Breast epithelium (tissue), 4 donors: ENCODE data around the gene OTUD5. TPM values are rescaled to one million over a fixed set of nuclear protein-coding genes. Genes with fewer than 3 reads are reported as not detected.

ENCODE experiments used
- DNase-seq, 2 donors: peaks; one replicate each; pipeline ENCODE4 v3.0.0-alpha.2; 2019; ENCODE audit warnings: low spot score in 2 of 2
- H3K27ac ChIP-seq, 2 donors: fragments of 200-600 bp; sonication (generic) in 1 of 2; one replicate each; pipeline ENCODE4 v1.5.1; 2016 to 2019; ENCODE audit warnings: mild to moderate bottlenecking in 1 of 2
- H3K27me3 ChIP-seq, 2 donors: fragments of 200-600 bp; sonication (generic) in 1 of 2; one replicate each; pipeline versions ENCODE4 v1.5.1 to v1.6.0; 2017 to 2019; ENCODE audit warnings: control low read depth in 1 of 2, mild to moderate bottlenecking in 1 of 2
- H3K36me3 ChIP-seq: fragments of 200-600 bp; one replicate; pipeline ENCODE4 v1.5.1; 2019
- H3K4me1 ChIP-seq, 2 donors: fragments of 200-600 bp; sonication (generic); one replicate each; pipeline ENCODE4 v1.5.1; 2016 to 2019; ENCODE audit warnings: control low read depth in 1 of 2
- H3K4me3 ChIP-seq, 3 donors: fragments of 200-600 bp; sonication (generic); 1 replicate in 2 of 3; 2 replicates in 1 of 3; pipeline ENCODE4 v1.5.1; 2016 to 2019; ENCODE audit warnings: mild to moderate bottlenecking in 3 of 3, moderate library complexity in 2 of 3
- H3K9me3 ChIP-seq, 2 donors: fragments of 200-600 bp; sonication (generic) in 1 of 2; one replicate each; pipeline ENCODE4 v1.5.1; 2016 to 2019; ENCODE audit warnings: control low read depth in 1 of 2
- CTCF ChIP-seq, 3 donors: fragments of 450-650 bp; IDR thresholded peaks; one replicate each; pipeline ENCODE4 v1.5.1; 2016 to 2017; ENCODE audit warnings: antibody characterized with exemption in 3 of 3, mild to moderate bottlenecking in 3 of 3, moderate library complexity in 3 of 3
- POLR2A ChIP-seq: fragments of 450-650 bp; IDR thresholded peaks from one replicate; pipeline ENCODE4 v1.6.1; 2016; ENCODE audit warnings: antibody characterized with exemption, mild to moderate bottlenecking, moderate library complexity
- POLR2AphosphoS5 ChIP-seq, 3 donors: sonication (generic); formaldehyde crosslinking; IDR thresholded peaks; one replicate each; pipeline ENCODE4 v1.6.1; 2017; ENCODE audit warnings: antibody characterized with exemption in 3 of 3
- intact Hi-C: fragments of 100-400 bp; cut with DNase I; formaldehyde crosslinking; loops from one replicate; pipeline ENCODE4 v1.15.1; 2023; ENCODE audit warnings: low total_unique reads
- total RNA-seq, 3 donors: library from RNA; depleted of rRNA; stranded (reverse); fragments of >200 nt; gene quantifications; one replicate each; pipeline ENCODE4 v1.1.0, GENCODE V29; 2016

OTUD5 gene
- total RNA-seq, 3 donors from 2014 or later: 35.8 to 37.9 (median 36.1) TPM

- TF ChIP-seq CTCF (IDR thresholded peaks at IDR 0.05): no peak
- TF ChIP-seq POLR2A: no peak
- Histone ChIP-seq H3K4me1 (no peaks in the 10 kb centered on the region), H3K9me3 (no peaks in the 10 kb centered on the region), H3K27me3 (peaks cover 0 to 34% of the 10 kb centered on the region in 2 donors), H3K36me3 (no peaks in the 10 kb centered on the region), H3K4me3 (no peak overlapping the region), H3K27ac (no peak overlapping the region)
- no peak for DNase-seq
- intact Hi-C loops: loop anchor here (5.0 kb wide), 1 partner anchor 704 kb away; no protein-coding TSS in a partner anchor
Measured at GRCh38 chrX:48942895-48943294, 14.5 kb downstream of the OTUD5 start.

GRCh38 chrX:48940404-48940955 lies 16.9 kb downstream of the OTUD5 start:
- H3K9me3 ChIP-seq: no peaks in the 10 kb centered on the region
- intact Hi-C loops: loop anchor here (5.0 kb wide), 1 partner anchor 707 kb away; no protein-coding TSS in a partner anchor
- H3K27me3 ChIP-seq: peaks cover 0 to 37% of the 10 kb centered on the region in 2 donors
- DNase-seq: no peak
- TF ChIP-seq POLR2AphosphoS5 (IDR thresholded peaks at IDR 0.05) (no peak), CTCF (IDR thresholded peaks at IDR 0.05) (no peak), POLR2A (no peak)
- no peaks in the 10 kb centered on the region for H3K36me3 ChIP-seq
- H3K4me1 ChIP-seq: no peaks in the 10 kb centered on the region
- no peak overlapping the region for H3K27ac ChIP-seq
- no peak overlapping the region for H3K4me3 ChIP-seq

- peaks cover 0 to 40% of the 10 kb centered on the region in 2 donors for H3K27me3 ChIP-seq
- H3K9me3 ChIP-seq: no peaks in the 10 kb centered on the region
- no peak overlapping the region for H3K4me3 ChIP-seq
- H3K4me1 ChIP-seq: no peaks in the 10 kb centered on the region
- DNase-seq: no peak
- intact Hi-C loops: loop anchor here (5.0 kb wide), 1 partner anchor 708 kb away; no protein-coding TSS in a partner anchor
- no peaks in the 10 kb centered on the region for H3K36me3 ChIP-seq
- no peak for TF ChIP-seq POLR2AphosphoS5 (IDR thresholded peaks at IDR 0.05)
- no peak for TF ChIP-seq CTCF (IDR thresholded peaks at IDR 0.05)
- TF ChIP-seq POLR2A: no peak
- H3K27ac ChIP-seq: peak overlapping the region in 1 of 2 donors; percentile 7
Measured at GRCh38 chrX:48939524-48940228, 17.7 kb downstream of the OTUD5 start.

GRCh38 chrX:48938721-48939425 lies 18.5 kb downstream of the OTUD5 start:
- intact Hi-C loops: no loop called here
- no peak for TF ChIP-seq POLR2A
- TF ChIP-seq CTCF (IDR thresholded peaks at IDR 0.05): no peak
- TF ChIP-seq POLR2AphosphoS5 (IDR thresholded peaks at IDR 0.05): no peak
- Histone ChIP-seq H3K27ac (peak overlapping the region; percentile 7 to 52), H3K4me1 (no peaks in the 10 kb centered on the region), H3K4me3 (no peak overlapping the region), H3K9me3 (no peaks in the 10 kb centered on the region), H3K36me3 (no peaks in the 10 kb centered on the region), H3K27me3 (peaks cover 0 to 48% of the 10 kb centered on the region in 2 donors)
- no peak for DNase-seq
